ENCODE results near the gene GGTLC3. TPM values are rescaled to one million over a fixed set of nuclear protein-coding genes. Genes with fewer than 3 reads are reported as not detected.
"Not testable (repeated sequence)": the region's sequence is repeated elsewhere in the genome, so short reads cannot be mapped to it uniquely, and the experiment has no call there.

Gene GGTLC3
- total RNA-seq, result 8.0 TPM
- long read RNA-seq, result 0 reads

DNA sequence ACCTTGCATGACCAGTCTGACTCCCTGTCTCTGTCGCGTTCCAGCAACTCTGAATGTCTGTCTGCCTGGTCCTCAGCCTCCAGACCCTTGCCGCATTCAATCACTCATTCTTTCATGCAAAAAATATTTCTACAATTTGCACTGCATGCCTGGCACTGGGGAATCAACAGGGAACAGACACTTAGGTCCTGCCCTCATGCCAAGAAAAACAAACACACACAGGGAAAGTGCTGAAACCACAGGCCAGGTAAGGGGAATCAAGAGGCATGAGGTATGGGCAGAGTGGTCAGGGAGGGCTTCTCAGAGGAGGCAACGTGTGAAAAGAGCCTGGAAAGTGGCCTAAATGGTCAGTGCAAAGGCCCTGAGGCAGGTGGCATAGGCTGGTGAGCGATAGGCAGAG is at the start of gene GGTLC3:
Gene GGTLC3 (minus strand): TSS at position 101 of the 400 bp plus-strand sequence. CDS start 264 bp downstream, outside the sequence.
- H3K27me3 ChIP-seq (ENCODE audit: low read depth); H3K4me1 ChIP-seq; ATAC-seq; intact Hi-C loops (cut with DNase I); H3K4me3 ChIP-seq; H3K36me3 ChIP-seq; H3K9me3 ChIP-seq; DNase-seq; H3K27ac ChIP-seq: not testable (repeated sequence)

DNA sequence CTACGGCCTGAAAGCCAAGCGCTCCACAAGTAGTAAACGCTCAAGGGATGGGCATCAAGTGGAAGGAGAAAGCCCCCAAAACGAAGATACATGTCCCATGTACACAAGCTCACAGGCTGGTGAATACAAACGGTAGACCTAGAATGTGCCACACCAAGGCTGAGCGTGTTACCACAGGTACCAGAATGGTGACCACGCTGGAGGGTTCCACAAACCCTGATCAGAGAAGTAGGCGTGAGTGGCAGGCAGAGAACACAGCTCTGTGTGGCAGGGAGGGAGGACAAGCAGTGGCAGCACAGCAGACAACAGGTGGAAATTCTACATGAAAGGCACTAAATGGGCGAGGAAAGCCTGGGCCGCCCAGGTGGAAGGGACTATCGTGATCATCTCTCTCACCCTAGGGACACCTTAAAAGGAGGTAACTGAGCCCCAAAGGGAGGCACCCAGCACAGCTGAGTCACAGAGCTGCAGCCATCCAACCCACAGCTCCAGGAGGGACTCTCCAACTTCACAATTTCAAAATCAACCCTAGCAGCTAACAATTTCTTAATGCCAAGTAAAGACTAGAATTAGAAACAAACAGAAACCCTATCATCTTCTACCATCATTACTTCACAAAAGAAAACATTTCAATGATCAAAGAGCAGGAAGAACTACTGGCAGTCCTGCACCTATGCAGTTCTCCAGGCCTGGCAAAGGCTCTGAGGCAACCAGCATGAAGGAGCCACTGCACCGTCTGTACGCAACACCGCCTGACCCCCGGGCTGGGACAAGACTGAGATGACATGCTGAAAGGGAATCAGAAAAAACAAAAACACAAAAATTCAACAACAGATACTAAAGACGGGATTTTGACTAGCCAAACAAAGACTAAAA is 42.4 kb upstream of the GGTLC3 start:
- DNase-seq; H3K27ac ChIP-seq; intact Hi-C loops (cut with DNase I); H3K9me3 ChIP-seq; H3K4me3 ChIP-seq; ATAC-seq; H3K4me1 ChIP-seq; H3K36me3 ChIP-seq; H3K27me3 ChIP-seq (ENCODE audit: low read depth): not testable (repeated sequence)

GRCh38 chr22:18558939-18559338 is 41.0 kb upstream of the GGTLC3 start:
- intact Hi-C loops (cut with DNase I); ATAC-seq; H3K27me3 ChIP-seq (ENCODE audit: low read depth); DNase-seq; H3K4me1 ChIP-seq; H3K27ac ChIP-seq; H3K4me3 ChIP-seq; H3K36me3 ChIP-seq; H3K9me3 ChIP-seq: not testable (repeated sequence)

GRCh38 chr22:18558516-18558915 is 40.6 kb upstream of the GGTLC3 start:
- H3K27ac ChIP-seq; H3K9me3 ChIP-seq; H3K4me3 ChIP-seq; H3K36me3 ChIP-seq; DNase-seq; H3K4me1 ChIP-seq; H3K27me3 ChIP-seq (ENCODE audit: low read depth); intact Hi-C loops (cut with DNase I): not testable (repeated sequence)
- peak; percentile 89 to 95 for ATAC-seq

- peak; percentile 71 to 72 for ATAC-seq
These were observed 36.6 kb upstream of the GGTLC3 start for GRCh38 chr22:18554280-18555256.

DNA sequence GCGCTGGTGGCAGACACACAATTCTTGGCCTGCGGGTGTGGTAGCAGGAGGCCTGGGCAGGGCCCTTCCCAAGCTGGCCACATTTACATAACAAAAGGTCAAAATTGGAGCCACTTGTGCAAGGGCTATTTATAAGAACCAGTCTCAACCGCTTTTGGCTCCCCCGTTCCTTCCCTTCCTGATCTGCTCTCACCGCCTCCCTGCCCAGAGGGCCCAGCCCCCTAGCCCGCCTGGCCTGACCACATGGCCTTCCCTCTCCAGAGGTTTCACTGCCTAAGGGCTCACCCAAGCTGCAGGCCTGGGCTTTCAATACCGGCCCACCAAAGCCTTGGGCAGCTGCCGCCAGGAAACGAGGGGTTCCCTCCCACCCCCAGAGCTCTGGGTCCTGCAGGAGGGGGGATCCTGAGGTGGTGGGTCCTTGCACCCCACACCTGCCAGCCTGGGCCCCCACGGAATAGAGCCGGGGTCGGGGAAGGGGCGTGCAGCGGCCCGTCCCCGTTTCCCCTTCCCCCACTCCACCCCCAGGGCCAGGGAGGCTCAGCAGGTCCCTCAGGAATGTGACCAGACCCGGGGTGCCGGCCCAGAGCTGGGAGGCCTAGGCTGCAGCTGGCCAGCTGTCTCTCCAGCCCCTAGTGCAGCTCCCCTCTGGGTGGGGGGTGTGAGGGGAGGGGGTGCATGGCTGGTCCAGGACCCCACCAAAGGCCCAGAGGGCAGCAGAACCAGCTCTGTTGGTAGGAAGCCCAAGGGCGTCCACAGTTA is 35.1 kb upstream of the GGTLC3 start:
- H3K36me3 ChIP-seq; DNase-seq; H3K27me3 ChIP-seq (ENCODE audit: low read depth); H3K27ac ChIP-seq; H3K4me3 ChIP-seq; H3K9me3 ChIP-seq; intact Hi-C loops (cut with DNase I); H3K4me1 ChIP-seq: not testable (repeated sequence)
- peak; percentile 68 to 81 for ATAC-seq

More at GRCh38 chr22:18554280-18555256, 36.6 kb upstream of the GGTLC3 start:
- H3K4me3 ChIP-seq; intact Hi-C loops (cut with DNase I); H3K27me3 ChIP-seq (ENCODE audit: low read depth); H3K4me1 ChIP-seq; H3K9me3 ChIP-seq; H3K27ac ChIP-seq; H3K36me3 ChIP-seq: not testable (repeated sequence)
- DNase-seq, result peak; percentile 62

DNA sequence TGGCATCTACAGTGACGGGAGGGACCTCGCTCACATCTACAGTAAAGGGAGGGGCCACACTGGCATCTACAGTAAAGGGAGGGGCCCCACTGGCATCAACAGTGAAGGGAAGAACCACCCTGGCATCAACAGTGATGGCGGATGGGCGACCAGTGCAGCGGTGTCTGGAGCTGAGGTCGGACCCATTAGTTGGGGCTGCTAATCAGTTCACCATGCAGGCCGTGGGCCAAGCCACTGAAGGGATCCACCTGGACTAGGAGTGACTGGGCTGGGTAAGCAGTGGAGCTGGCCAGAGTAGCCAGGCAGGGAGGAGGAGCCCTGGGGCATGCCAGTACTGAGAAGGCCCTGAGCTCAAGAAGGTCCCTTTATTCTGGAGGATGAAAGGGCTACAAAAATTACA is 33.1 kb upstream of the GGTLC3 start:
- intact Hi-C loops (cut with DNase I); H3K36me3 ChIP-seq; DNase-seq; H3K4me3 ChIP-seq; H3K4me1 ChIP-seq; H3K27me3 ChIP-seq (ENCODE audit: low read depth); H3K27ac ChIP-seq; ATAC-seq; H3K9me3 ChIP-seq: not testable (repeated sequence)

DNA sequence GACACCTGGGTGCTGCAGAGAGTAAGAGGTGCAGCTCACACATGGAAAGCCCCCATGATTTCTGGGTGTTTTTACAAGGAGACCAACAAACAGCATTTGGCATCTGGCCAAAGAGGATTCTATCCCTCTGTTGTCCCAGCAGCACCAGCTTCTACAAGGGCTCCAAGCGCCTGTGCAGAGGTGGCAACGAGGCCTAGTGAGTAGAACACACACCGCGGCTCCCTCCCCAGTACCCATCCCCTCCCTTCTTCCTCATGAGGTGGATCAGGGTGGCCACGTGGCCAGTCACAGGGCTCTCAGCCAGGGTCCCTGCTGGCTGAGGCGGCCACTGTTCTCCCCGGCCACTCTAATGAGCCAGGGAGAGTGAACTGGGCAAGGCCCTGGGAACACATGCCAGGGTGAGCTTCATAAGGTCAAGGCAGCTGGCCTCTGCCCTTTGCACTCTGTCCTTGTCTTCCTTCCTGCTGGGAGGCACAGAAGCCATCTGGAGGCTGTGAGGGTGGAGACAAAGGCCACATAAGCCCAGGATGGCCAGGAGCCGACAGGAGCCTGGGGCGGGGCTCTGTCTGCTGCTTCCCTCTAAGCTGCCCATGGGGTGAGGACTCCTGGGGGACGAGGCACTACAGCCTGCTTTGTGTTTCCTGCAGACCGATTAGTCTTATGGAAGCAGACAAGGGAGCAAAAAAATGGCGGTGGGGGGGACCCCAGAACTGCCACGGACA is 31.7 kb upstream of the GGTLC3 start:
- H3K9me3 ChIP-seq; H3K4me1 ChIP-seq; intact Hi-C loops (cut with DNase I); ATAC-seq; H3K27ac ChIP-seq; H3K36me3 ChIP-seq; DNase-seq; H3K27me3 ChIP-seq (ENCODE audit: low read depth); H3K4me3 ChIP-seq: not testable (repeated sequence)

- H3K4me1 ChIP-seq; H3K9me3 ChIP-seq; ATAC-seq; H3K36me3 ChIP-seq; H3K27ac ChIP-seq; H3K27me3 ChIP-seq (ENCODE audit: low read depth); DNase-seq; intact Hi-C loops (cut with DNase I); H3K4me3 ChIP-seq: not testable (repeated sequence)
These were observed 26.7 kb upstream of the GGTLC3 start for GRCh38 chr22:18544615-18545014.

- H3K27me3 ChIP-seq (ENCODE audit: low read depth); intact Hi-C loops (cut with DNase I); H3K4me3 ChIP-seq; H3K9me3 ChIP-seq; H3K36me3 ChIP-seq; DNase-seq; H3K27ac ChIP-seq; H3K4me1 ChIP-seq; ATAC-seq: not testable (repeated sequence)
These were observed 25.4 kb upstream of the GGTLC3 start for GRCh38 chr22:18543400-18543799.

DNA sequence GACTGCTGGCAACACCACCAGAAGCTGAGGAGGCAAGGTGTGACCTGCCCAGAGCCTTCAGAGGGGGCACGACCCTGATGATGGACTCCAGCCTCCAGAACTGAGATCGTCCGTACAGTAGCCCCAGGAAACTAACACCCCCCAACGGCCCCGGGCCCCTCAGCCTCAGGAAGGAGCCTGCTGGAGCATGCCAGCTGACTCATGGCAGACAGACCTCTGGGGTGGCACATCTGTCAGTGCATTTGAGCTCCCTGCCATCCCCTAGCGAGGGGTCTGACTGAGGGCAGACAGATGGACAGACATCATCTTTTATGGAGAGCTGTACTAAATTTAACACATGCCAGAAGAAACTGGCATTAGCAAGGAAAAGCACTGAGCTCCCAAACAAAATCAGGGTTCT is 22.0 kb upstream of the GGTLC3 start:
- DNase-seq; ATAC-seq; H3K27ac ChIP-seq; H3K4me3 ChIP-seq; H3K27me3 ChIP-seq (ENCODE audit: low read depth); H3K9me3 ChIP-seq; H3K4me1 ChIP-seq; H3K36me3 ChIP-seq; intact Hi-C loops (cut with DNase I): not testable (repeated sequence)

DNA sequence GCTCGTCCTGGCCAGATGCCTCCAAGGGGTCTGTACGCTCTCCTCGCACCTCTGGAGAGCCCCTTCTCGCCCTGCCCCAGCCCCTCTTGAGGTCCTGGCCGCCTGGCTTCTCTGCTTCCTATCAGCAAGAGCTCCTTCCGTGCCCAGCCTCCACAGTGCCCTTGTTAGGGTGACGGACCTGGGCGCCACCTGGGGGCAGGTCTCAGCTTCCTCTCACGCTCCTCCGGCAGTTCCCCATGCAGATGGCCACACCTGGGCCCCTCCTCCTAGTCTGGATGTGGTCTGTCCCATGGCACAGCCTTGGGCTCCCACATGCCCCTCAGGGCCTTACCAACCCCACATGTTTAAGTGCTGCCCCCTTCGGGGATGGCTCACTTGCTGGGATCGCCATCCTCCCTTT is 16.4 kb upstream of the GGTLC3 start:
- H3K27ac ChIP-seq; intact Hi-C loops (cut with DNase I); ATAC-seq: not testable (repeated sequence)

More for the DNA sequence above, 16.4 kb upstream of the GGTLC3 start:
- not testable (repeated sequence) for H3K27me3 ChIP-seq (ENCODE audit: low read depth); H3K4me1 ChIP-seq; DNase-seq; H3K4me3 ChIP-seq; H3K9me3 ChIP-seq; H3K36me3 ChIP-seq

All from lower lobe of right lung (tissue), 2 donors.